ENCODE data around the gene ZBTB49.

ZBTB49 gene

DNA sequence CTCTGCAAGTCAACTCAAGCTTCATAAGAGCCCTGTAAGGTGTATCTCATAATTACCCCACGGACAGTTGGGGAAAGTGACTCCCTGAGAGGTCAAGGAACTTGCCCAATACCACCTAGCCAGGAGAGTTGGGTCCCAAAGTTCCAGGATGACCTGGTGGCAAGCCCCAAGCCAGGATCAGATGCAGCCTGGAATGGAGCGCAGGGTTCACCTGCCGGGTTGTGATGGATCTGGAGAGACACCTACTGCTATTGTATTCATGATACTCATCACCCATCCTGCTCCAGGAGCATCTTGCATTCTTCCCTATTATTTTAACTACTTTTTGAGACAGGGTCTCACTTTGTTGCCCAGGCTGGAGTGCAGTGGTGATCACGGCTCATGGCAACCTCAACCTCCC lies 36.1 kb downstream of the ZBTB49 start:
- ChIA-PET POLR2A (no interaction called here), CTCF (no interaction called here)
- DNase-seq (ENCODE audit: extremely low spot score) = no peak
- no peak for TF ChIP-seq FOXM1 (IDR thresholded peaks at IDR 0.05; ENCODE audit: borderline replicate concordance)
- no peak for TF ChIP-seq TARDBP (IDR thresholded peaks at IDR 0.05)
- TF ChIP-seq ZNF384 (IDR thresholded peaks at IDR 0.05) = no peak
- no peak for TF ChIP-seq BHLHE40 (IDR thresholded peaks at IDR 0.05; ENCODE audit: borderline replicate concordance)
- TF ChIP-seq SUZ12 (IDR thresholded peaks at IDR 0.05) = no peak
- TF ChIP-seq SP1 (IDR thresholded peaks at IDR 0.05) = no peak
- no peak for TF ChIP-seq LEF1 (IDR thresholded peaks at IDR 0.05; ENCODE audit: borderline replicate concordance)
- no peak for TF ChIP-seq L3MBTL2 (conservative IDR thresholded peaks at IDR 0.05)
- no peak for TF ChIP-seq CTBP1 (IDR thresholded peaks at IDR 0.05; ENCODE audit: borderline replicate concordance)
- no peak for TF ChIP-seq FOXA1 (IDR thresholded peaks at IDR 0.05)
- no peak for TF ChIP-seq ARNT (IDR thresholded peaks at IDR 0.05)
- TF ChIP-seq HDGF (IDR thresholded peaks at IDR 0.05; ENCODE audit: borderline replicate concordance) = no peak
- TF ChIP-seq FOXK2 (IDR thresholded peaks at IDR 0.05) = no peak
- TF ChIP-seq ELF4 (IDR thresholded peaks at IDR 0.05) = no peak

DNA sequence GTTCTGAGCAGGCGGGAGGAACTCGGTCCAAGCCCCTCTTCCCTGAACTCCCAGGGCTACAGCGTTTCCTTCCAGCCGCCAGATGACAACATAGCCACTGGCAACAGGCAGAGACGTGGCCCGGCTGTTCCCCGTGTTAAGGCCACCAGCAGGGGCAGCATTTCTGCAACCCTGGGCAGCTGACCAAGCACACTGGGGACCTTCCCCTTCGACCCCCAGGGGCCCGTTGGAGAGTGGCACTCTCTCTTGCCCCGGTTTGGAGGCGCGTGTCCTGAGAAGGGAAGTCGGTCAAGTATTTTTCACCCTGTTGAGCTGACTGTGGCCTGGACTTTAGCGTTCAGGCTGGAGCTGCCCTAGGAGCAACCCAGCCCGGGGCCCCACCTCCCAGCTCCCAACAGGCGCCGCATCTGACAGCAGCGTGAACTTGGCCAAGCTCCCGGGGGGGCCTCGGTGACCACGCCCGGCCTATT lies 37.6 kb downstream of the ZBTB49 start:
- no peak for TF ChIP-seq FOXM1 (IDR thresholded peaks at IDR 0.05; ENCODE audit: borderline replicate concordance)
- peak; percentile 63 for DNase-seq (ENCODE audit: extremely low spot score)
- ChIA-PET CTCF (interaction anchor here (0.7 to 1.2 kb wide), 2 partner anchors 9 to 18 kb away, joined by 4 to 6 read pairs; no protein-coding TSS in a partner anchor), POLR2A (no interaction called here)

DNA sequence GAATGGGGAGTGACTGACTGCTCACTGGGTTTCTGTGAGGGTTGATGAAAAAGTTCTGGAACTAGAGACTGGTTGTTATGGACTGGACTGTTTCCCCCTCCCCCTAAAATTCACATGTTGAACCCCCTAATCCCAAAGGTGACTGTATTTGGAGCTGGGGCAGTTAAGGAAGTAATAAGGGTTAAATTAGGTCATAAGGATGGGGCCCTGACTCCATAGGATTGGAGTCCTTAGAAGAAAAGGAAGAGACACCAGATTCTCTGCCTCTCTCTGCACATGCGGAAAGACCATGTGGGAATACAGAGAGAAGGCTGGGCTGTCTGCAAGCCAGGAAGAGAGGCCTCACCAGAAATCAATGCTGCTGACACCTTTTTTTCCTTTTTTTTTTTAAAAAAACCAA lies 38.2 kb downstream of the ZBTB49 start:
- POLR2A ChIA-PET = no interaction called here
- TF ChIP-seq BHLHE40 (IDR thresholded peaks at IDR 0.05; ENCODE audit: borderline replicate concordance) (no peak), SUZ12 (IDR thresholded peaks at IDR 0.05) (no peak), ZNF384 (IDR thresholded peaks at IDR 0.05) (no peak), TARDBP (IDR thresholded peaks at IDR 0.05) (no peak), L3MBTL2 (conservative IDR thresholded peaks at IDR 0.05) (no peak), FOXM1 (IDR thresholded peaks at IDR 0.05; ENCODE audit: borderline replicate concordance) (no peak)
- TF ChIP-seq, protein P1, sequence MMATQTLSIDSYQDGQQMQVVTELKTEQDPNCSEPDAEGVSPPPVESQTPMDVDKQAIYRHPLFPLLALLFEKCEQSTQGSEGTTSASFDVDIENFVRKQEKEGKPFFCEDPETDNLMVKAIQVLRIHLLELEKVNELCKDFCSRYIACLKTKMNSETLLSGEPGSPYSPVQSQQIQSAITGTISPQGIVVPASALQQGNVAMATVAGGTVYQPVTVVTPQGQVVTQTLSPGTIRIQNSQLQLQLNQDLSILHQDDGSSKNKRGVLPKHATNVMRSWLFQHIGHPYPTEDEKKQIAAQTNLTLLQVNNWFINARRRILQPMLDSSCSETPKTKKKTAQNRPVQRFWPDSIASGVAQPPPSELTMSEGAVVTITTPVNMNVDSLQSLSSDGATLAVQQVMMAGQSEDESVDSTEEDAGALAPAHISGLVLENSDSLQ (IDR thresholded peaks at IDR 0.05) = no peak
- DNase-seq (ENCODE audit: extremely low spot score) = no peak
- CTCF ChIA-PET = interaction anchor here (0.7 to 1.2 kb wide), 2 partner anchors 9 to 19 kb away, joined by 4 to 6 read pairs; no protein-coding TSS in a partner anchor

DNA sequence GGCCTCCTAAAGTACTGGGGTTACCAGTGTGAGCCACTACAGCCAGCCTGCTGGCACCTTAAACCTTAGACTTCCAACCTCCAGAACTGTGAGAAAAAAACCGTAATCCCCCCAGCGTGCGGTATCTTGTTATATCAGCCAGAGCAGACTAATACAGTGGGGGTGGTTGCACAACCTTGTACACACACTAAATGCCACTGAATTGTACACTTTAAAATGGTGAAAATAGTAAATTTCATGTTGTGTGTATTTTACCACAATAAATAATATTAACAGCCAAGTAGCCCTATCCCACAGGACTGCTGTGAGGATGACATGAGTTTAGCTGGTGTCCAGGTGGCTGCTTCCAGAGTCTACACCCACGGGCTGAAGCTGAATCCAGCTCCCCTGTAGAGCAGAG lies 38.8 kb downstream of the ZBTB49 start:
- ChIA-PET POLR2A (no interaction called here), CTCF (interaction anchor here (1.2 kb wide), 1 partner anchor 10 kb away, joined by 6 read pairs; no protein-coding TSS in a partner anchor)
- no peak for DNase-seq (ENCODE audit: extremely low spot score)
- no peak for TF ChIP-seq ZNF384 (IDR thresholded peaks at IDR 0.05)
- no peak for TF ChIP-seq FOXK2 (IDR thresholded peaks at IDR 0.05)
- TF ChIP-seq FOXM1 (IDR thresholded peaks at IDR 0.05; ENCODE audit: borderline replicate concordance) = no peak
- no peak for TF ChIP-seq FOXA1 (IDR thresholded peaks at IDR 0.05)
- no peak for TF ChIP-seq ELF4 (IDR thresholded peaks at IDR 0.05)
- no peak for TF ChIP-seq NFRKB (IDR thresholded peaks at IDR 0.05)
- no peak for TF ChIP-seq SUZ12 (IDR thresholded peaks at IDR 0.05)
- TF ChIP-seq LEF1 (IDR thresholded peaks at IDR 0.05; ENCODE audit: borderline replicate concordance) = no peak
- no peak for TF ChIP-seq L3MBTL2 (conservative IDR thresholded peaks at IDR 0.05)
- no peak for TF ChIP-seq BHLHE40 (IDR thresholded peaks at IDR 0.05; ENCODE audit: borderline replicate concordance)
- no peak for TF ChIP-seq SP1 (IDR thresholded peaks at IDR 0.05)
- no peak for TF ChIP-seq TARDBP (IDR thresholded peaks at IDR 0.05)

DNA sequence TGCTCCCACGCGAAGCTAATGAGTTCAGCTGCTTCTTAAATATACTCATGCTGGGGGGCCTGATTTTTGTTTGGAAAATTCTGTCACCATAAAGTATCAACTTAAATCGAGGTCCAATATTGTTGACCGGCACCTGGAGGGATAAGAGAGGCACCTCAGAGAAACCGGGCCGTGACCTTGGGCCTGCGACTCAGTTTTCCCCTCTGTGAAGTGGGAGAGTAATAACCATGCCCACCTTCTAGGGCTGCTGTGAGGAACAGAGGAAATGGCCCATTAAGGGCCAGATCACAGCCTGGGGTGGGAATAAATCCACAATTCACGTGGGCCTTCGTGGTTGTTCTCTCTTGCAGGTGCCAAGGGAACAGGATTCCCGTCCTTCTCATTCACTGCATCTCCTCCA lies 39.4 kb downstream of the ZBTB49 start:
- no peak for TF ChIP-seq FOXK2 (IDR thresholded peaks at IDR 0.05)
- TF ChIP-seq ARNT (IDR thresholded peaks at IDR 0.05) = no peak
- TF ChIP-seq HDGF (IDR thresholded peaks at IDR 0.05; ENCODE audit: borderline replicate concordance) = no peak
- no peak for TF ChIP-seq TARDBP (IDR thresholded peaks at IDR 0.05)
- no peak for TF ChIP-seq L3MBTL2 (conservative IDR thresholded peaks at IDR 0.05)
- no peak for TF ChIP-seq SP1 (IDR thresholded peaks at IDR 0.05)
- no peak for TF ChIP-seq ELF4 (IDR thresholded peaks at IDR 0.05)
- no peak for TF ChIP-seq NFRKB (IDR thresholded peaks at IDR 0.05)
- TF ChIP-seq FOXA1 (IDR thresholded peaks at IDR 0.05) = no peak
- TF ChIP-seq SUZ12 (IDR thresholded peaks at IDR 0.05) = no peak
- TF ChIP-seq FOXM1 (IDR thresholded peaks at IDR 0.05; ENCODE audit: borderline replicate concordance) = no peak
- TF ChIP-seq CTBP1 (IDR thresholded peaks at IDR 0.05; ENCODE audit: borderline replicate concordance) = no peak
- TF ChIP-seq BHLHE40 (IDR thresholded peaks at IDR 0.05; ENCODE audit: borderline replicate concordance) = no peak
- TF ChIP-seq LEF1 (IDR thresholded peaks at IDR 0.05; ENCODE audit: borderline replicate concordance) = no peak
- TF ChIP-seq, protein P1 (IDR thresholded peaks at IDR 0.05) = no peak
- no peak for TF ChIP-seq ZNF384 (IDR thresholded peaks at IDR 0.05)
- ChIA-PET POLR2A (no interaction called here), CTCF (no interaction called here)
- DNase-seq (ENCODE audit: extremely low spot score) = no peak

DNA sequence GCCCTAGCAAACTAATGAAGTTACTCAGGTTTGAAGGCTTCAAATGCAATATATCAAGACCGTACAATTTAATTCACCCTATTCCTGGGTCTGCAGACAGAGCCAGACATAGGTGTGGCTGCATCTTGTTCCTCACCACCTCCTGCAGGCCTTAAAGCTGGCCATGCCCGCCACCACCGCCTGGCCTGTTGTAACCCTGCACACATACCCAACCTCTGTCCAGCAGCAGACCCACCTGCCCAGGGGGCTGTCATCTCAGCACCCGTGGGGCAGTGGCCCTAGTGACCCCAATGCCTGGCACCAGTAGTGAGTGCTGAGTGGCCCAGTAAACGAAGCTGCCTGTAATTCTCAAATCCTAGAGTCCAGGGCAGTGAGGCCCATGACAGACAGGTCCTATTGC lies 40.7 kb downstream of the ZBTB49 start:
- ChIA-PET CTCF (no interaction called here), POLR2A (no interaction called here)
- no peak for DNase-seq (ENCODE audit: extremely low spot score)
- TF ChIP-seq LEF1 (IDR thresholded peaks at IDR 0.05; ENCODE audit: borderline replicate concordance) (no peak), HDGF (IDR thresholded peaks at IDR 0.05; ENCODE audit: borderline replicate concordance) (no peak), ELF4 (IDR thresholded peaks at IDR 0.05) (no peak), FOXA1 (IDR thresholded peaks at IDR 0.05) (no peak), CTBP1 (IDR thresholded peaks at IDR 0.05; ENCODE audit: borderline replicate concordance) (no peak), FOXM1 (IDR thresholded peaks at IDR 0.05; ENCODE audit: borderline replicate concordance) (no peak), NFRKB (IDR thresholded peaks at IDR 0.05) (no peak), ZNF384 (IDR thresholded peaks at IDR 0.05) (no peak), ARNT (IDR thresholded peaks at IDR 0.05) (no peak), SUZ12 (IDR thresholded peaks at IDR 0.05) (no peak), TARDBP (IDR thresholded peaks at IDR 0.05) (no peak), BHLHE40 (IDR thresholded peaks at IDR 0.05; ENCODE audit: borderline replicate concordance) (no peak), FOXK2 (IDR thresholded peaks at IDR 0.05) (no peak), SP1 (IDR thresholded peaks at IDR 0.05) (no peak), L3MBTL2 (conservative IDR thresholded peaks at IDR 0.05) (no peak)
- TF ChIP-seq, protein P1 (IDR thresholded peaks at IDR 0.05) = no peak
